IPS-18a (cell line): ENCODE results near the gene UBXN7.
"Not testable (repeated sequence)": the region's sequence is repeated elsewhere in the genome, so short reads cannot be mapped to it uniquely, and the experiment has no call there.

Experiments used
- H3K27ac ChIP-seq: one replicate; pipeline ENCODE4 v1.5.1; 2013; ENCODE audit warnings: low read length
- H3K27me3 ChIP-seq: one replicate; pipeline ENCODE4 v1.6.1; 2013; ENCODE audit warnings: mild to moderate bottlenecking, low read length; ENCODE audit not compliant: control insufficient read depth, insufficient read depth
- H3K36me3 ChIP-seq: one replicate; pipeline ENCODE4 v1.6.1; 2013; ENCODE audit warnings: low read depth, low read length; ENCODE audit not compliant: control insufficient read depth
- H3K4me1 ChIP-seq: one replicate; pipeline ENCODE4 v1.6.1; 2013; ENCODE audit warnings: low read depth, low read length; ENCODE audit not compliant: control insufficient read depth
- H3K4me3 ChIP-seq: one replicate; pipeline ENCODE4 v1.5.1; 2013; ENCODE audit warnings: low read length
- H3K9ac ChIP-seq: one replicate; pipeline ENCODE4 v1.6.1; 2013; ENCODE audit warnings: mild to moderate bottlenecking, low read length, moderate library complexity
- H3K9me3 ChIP-seq: one replicate; pipeline ENCODE4 v1.6.1; 2013; ENCODE audit warnings: low read depth, low read length; ENCODE audit not compliant: control insufficient read depth

UBXN7 gene

GRCh38 chr3:196432137-196432879 is at the start of gene UBXN7:
Gene UBXN7, minus strand, starts transcription at chr3:196432427. Its CDS starts 28 bp downstream, at chr3:196432399.
- Histone ChIP-seq H3K4me3 (peak within 1 kb of the TSS; percentile 84), H3K27me3 (no peaks in the 10 kb centered on the region), H3K4me1 (no peaks in the 10 kb centered on the region), H3K9me3 (no peaks in the 10 kb centered on the region), H3K36me3 (peaks cover 8% of the 10 kb centered on the region), H3K9ac (peak within 1 kb of the TSS; percentile 89), H3K27ac (peak within 1 kb of the TSS; percentile 71)

GRCh38 chr3:196477678-196478077 is 45.5 kb upstream of the UBXN7 start:
- Histone ChIP-seq H3K9me3 (no peaks in the 10 kb centered on the region), H3K9ac (no peak overlapping the region), H3K27me3 (no peaks in the 10 kb centered on the region), H3K4me3 (no peak overlapping the region), H3K27ac (no peak overlapping the region), H3K4me1 (no peaks in the 10 kb centered on the region), H3K36me3 (peaks cover 52% of the 10 kb centered on the region)

DNA sequence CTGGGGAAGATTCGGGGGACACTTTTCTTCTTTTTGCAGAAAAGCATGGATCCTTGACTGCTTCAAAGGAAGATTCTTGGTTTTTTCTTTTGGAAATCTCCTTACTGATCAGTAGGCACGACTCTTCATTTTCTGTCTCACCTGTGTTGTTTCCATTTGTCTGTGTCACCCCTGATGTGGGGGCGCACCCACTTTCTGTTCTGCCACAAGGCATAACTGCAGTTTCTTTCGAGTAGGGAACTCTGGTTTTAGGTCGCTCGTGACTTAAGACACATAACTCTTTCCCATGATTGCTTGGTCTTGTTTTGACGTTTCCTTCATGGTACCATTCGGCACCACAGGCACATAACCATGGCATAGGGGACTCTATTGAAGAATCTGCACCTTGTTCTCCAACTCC is 40.1 kb upstream of the UBXN7 start:
- Histone ChIP-seq H3K27me3 (no peaks in the 10 kb centered on the region), H3K9me3 (no peaks in the 10 kb centered on the region), H3K27ac (no peak overlapping the region), H3K9ac (no peak overlapping the region), H3K4me1 (no peaks in the 10 kb centered on the region), H3K36me3 (peaks cover 54% of the 10 kb centered on the region), H3K4me3 (no peak overlapping the region)

DNA sequence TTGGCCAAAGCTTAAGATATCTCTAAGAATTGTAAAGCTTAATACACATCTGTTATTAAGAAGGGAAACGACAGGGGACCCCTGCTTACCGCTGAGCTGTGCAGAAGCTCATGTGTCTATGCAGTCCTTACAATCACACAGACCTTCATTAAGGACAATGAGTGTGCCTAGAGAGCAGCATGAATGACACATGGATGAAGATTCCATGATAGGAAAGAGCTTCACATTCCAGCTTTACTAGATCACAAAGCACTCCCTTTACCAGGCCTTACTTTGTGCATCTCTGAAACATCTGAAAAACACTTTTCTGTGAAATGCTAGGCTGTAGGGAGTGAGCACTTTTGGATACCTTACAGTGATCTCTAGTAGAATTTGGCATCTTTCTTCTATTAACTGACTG is 39.3 kb upstream of the UBXN7 start:
- Histone ChIP-seq H3K9ac (no peak overlapping the region), H3K9me3 (no peaks in the 10 kb centered on the region), H3K4me3 (no peak overlapping the region), H3K36me3 (peaks cover 49% of the 10 kb centered on the region), H3K27ac (no peak overlapping the region), H3K4me1 (no peaks in the 10 kb centered on the region), H3K27me3 (no peaks in the 10 kb centered on the region)

DNA sequence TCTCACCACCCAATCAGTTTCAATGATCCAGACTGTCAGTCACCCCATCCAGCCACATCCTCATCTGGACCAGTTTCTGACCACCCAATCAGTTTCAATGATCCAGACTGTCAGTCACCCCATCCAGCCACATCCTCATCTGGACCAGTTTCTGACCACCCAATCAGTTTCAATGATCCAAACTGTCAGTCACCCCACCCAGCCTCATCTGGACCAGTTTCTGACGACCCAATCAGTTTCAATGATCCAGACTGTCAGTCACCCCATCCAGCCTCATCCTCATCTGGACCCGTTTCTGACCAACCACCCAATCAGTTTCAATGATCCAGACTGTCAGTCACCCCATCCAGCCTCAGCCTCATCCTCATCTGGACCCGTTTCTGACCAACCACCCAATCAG is 38.0 kb upstream of the UBXN7 start:
- H3K36me3 ChIP-seq: peaks cover 48% of the 10 kb centered on the region
- H3K9me3 ChIP-seq, H3K4me1 ChIP-seq, H3K27me3 ChIP-seq, H3K27ac ChIP-seq, H3K4me3 ChIP-seq, H3K9ac ChIP-seq: not testable (repeated sequence)

GRCh38 chr3:196463804-196464203 is 31.6 kb upstream of the UBXN7 start:
- Histone ChIP-seq H3K36me3 (peaks cover 3% of the 10 kb centered on the region), H3K27ac (no peak overlapping the region), H3K4me3 (no peak overlapping the region), H3K9me3 (no peaks in the 10 kb centered on the region), H3K9ac (no peak overlapping the region), H3K4me1 (no peaks in the 10 kb centered on the region), H3K27me3 (no peaks in the 10 kb centered on the region)

DNA sequence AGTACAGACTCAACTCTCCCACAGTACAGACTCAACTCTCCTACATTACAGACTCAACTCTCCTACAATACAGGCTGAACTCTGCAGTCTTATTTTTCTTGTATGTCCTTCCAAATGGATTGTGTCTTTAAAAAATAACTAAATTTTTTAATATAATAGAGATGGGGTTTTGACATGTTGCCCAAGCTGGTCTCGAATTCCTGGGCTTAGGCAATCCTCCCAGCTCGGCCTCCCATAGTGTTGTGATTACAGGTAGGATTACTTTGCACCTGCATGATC is 31.2 kb upstream of the UBXN7 start:
- H3K9ac ChIP-seq: no peak overlapping the region
- H3K27ac ChIP-seq: no peak overlapping the region
- no peaks in the 10 kb centered on the region for H3K9me3 ChIP-seq
- H3K27me3 ChIP-seq: no peaks in the 10 kb centered on the region
- H3K4me3 ChIP-seq: no peak overlapping the region
- H3K4me1 ChIP-seq: no peaks in the 10 kb centered on the region
- no peaks in the 10 kb centered on the region for H3K36me3 ChIP-seq

DNA sequence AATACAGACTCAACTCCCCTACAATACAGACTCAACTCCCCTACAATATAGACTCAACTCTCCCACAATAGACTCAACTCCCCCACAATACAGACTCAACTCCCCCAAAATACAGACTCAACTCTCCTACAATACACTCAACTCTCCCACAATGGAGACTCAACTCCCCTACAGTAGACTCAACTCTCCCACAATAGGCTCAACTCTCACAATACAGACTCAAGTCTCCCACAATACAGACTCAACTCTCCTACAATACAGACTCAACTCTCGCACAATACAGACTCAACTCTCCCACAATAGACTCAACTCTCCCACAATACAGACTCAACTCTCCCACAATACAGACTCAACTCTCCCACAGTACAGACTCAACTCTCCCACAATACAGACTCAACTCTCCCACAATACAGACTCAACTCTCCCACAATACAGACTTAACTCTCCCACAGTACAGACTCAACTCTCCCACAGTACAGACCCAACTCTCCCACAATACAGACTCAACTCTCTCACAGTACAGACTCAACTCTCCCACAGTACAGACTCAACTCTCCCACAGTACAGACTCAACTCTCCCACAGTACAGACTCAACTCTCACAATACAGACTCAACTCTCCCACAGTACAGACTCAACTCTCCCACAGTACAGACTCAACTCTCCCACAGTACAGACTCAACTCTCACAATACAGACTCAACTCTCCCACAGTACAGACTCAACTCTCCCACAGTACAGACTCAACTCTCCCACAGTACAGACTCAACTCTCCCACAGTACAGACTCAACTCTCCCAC is 30.7 kb upstream of the UBXN7 start:
- not testable (repeated sequence) for H3K9me3 ChIP-seq, H3K4me1 ChIP-seq, H3K4me3 ChIP-seq, H3K27ac ChIP-seq, H3K9ac ChIP-seq, H3K27me3 ChIP-seq, H3K36me3 ChIP-seq

DNA sequence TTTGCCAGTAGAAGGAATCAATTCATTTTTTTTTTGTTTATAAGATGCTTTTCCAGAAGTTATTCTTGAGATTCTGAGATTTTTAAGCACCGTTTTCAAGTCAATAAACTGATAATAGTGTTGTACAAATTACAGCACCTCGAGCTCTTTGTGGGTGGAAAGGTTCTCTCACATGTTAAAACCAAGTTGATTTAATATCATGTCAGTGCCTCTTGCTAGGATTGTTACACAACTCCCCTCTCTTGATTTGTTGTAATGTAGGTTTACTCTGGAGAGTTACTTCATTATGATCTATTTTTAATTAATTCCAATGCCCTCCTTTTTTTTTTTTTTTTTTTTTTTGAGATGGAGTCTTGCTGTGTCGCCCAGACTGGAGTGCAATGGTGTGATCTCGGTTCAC is 25.8 kb upstream of the UBXN7 start:
- H3K4me1 ChIP-seq: no peaks in the 10 kb centered on the region
- H3K36me3 ChIP-seq: no peaks in the 10 kb centered on the region
- H3K9me3 ChIP-seq: no peaks in the 10 kb centered on the region
- no peaks in the 10 kb centered on the region for H3K27me3 ChIP-seq
- H3K9ac ChIP-seq: no peak overlapping the region
- H3K27ac ChIP-seq: no peak overlapping the region
- H3K4me3 ChIP-seq: no peak overlapping the region

GRCh38 chr3:196457470-196457869 is 25.2 kb upstream of the UBXN7 start:
- not testable (repeated sequence) for H3K9ac ChIP-seq, H3K4me3 ChIP-seq, H3K27ac ChIP-seq, H3K27me3 ChIP-seq, H3K9me3 ChIP-seq, H3K4me1 ChIP-seq, H3K36me3 ChIP-seq

- no peak overlapping the region for H3K4me3 ChIP-seq
- H3K36me3 ChIP-seq: no peaks in the 10 kb centered on the region
- H3K27me3 ChIP-seq: no peaks in the 10 kb centered on the region
- no peak overlapping the region for H3K27ac ChIP-seq
- no peak overlapping the region for H3K9ac ChIP-seq
- no peaks in the 10 kb centered on the region for H3K9me3 ChIP-seq
- no peaks in the 10 kb centered on the region for H3K4me1 ChIP-seq
Observed at GRCh38 chr3:196454935-196455334, 22.7 kb upstream of the UBXN7 start.

- H3K9me3 ChIP-seq, H3K27me3 ChIP-seq, H3K36me3 ChIP-seq, H3K27ac ChIP-seq, H3K9ac ChIP-seq, H3K4me3 ChIP-seq, H3K4me1 ChIP-seq: not testable (repeated sequence)
Observed at GRCh38 chr3:196445391-196445790, 13.2 kb upstream of the UBXN7 start.
